DOHH2 (cell line): ENCODE results near the gene NCOA5.

ENCODE experiments used
- H3F3A ChIP-seq: fragments of 200-600 bp; sonication (generic), shearing (Covaris generic); 2 replicates; pipeline ENCODE4 v1.6.0; 2016; ENCODE audit warnings: antibody characterized with exemption, mild to moderate bottlenecking; ENCODE audit not compliant: control insufficient read depth, insufficient read depth
- H3K27ac ChIP-seq: fragments of 200-600 bp; sonication (generic); 2 replicates; pipeline ENCODE4 v1.5.1; 2014; ENCODE audit warnings: low read depth, mild to moderate bottlenecking, low read length, moderate library complexity
- H3K27me3 ChIP-seq: fragments of 200-600 bp; sonication (generic); 2 replicates; pipeline ENCODE4 v1.6.1; 2014; ENCODE audit warnings: mild to moderate bottlenecking, low read length, mixed read lengths; ENCODE audit not compliant: control insufficient read depth
- H3K36me3 ChIP-seq: fragments of 200-600 bp; sonication (generic); 2 replicates; pipeline ENCODE4 v1.6.1; 2014; ENCODE audit warnings: mild to moderate bottlenecking, low read length, moderate library complexity, mixed read lengths; ENCODE audit not compliant: control insufficient read depth
- H3K4me1 ChIP-seq: fragments of 200-600 bp; sonication (generic); 2 replicates; pipeline ENCODE4 v1.6.1; 2014; ENCODE audit warnings: mild to moderate bottlenecking, low read length, mixed read lengths; ENCODE audit not compliant: control insufficient read depth
- H3K4me2 ChIP-seq: fragments of 200-600 bp; sonication (generic); 2 replicates; pipeline ENCODE4 v1.6.0; 2014; ENCODE audit warnings: mild to moderate bottlenecking, low read length, moderate library complexity
- H3K4me3 ChIP-seq: fragments of 200-600 bp; sonication (generic); 2 replicates; pipeline ENCODE4 v1.5.1; 2014; ENCODE audit warnings: mild to moderate bottlenecking, low read length, mixed read lengths
- H3K79me2 ChIP-seq: fragments of 200-600 bp; sonication (generic); 2 replicates; pipeline ENCODE4 v1.6.1; 2014; ENCODE audit warnings: mild to moderate bottlenecking, low read length, mixed read lengths; ENCODE audit not compliant: control insufficient read depth
- H3K9me2 ChIP-seq: fragments of 200-600 bp; sonication (generic); replicated peaks from 2 replicates; pipeline ENCODE4 v1.6.1; 2014; ENCODE audit warnings: mild to moderate bottlenecking, low read length, mixed read lengths; ENCODE audit not compliant: control insufficient read depth
- H3K9me3 ChIP-seq: fragments of 200-600 bp; sonication (generic); 2 replicates; pipeline ENCODE4 v1.6.1; 2014; ENCODE audit warnings: antibody characterized with exemption, low read length, mixed read lengths; ENCODE audit not compliant: control insufficient read depth, insufficient read depth
- H4K20me1 ChIP-seq: fragments of 200-600 bp; sonication (generic); 2 replicates; pipeline ENCODE4 v1.6.0; 2014; ENCODE audit warnings: low read depth, mild to moderate bottlenecking, antibody characterized with exemption, low read length, moderate library complexity; ENCODE audit not compliant: control insufficient read depth, insufficient read depth
- EZH2phosphoT487 ChIP-seq: fragments of 200-600 bp; sonication (generic); IDR thresholded peaks from 2 replicates; pipeline ENCODE4 v1.6.1; 2017; ENCODE audit warnings: borderline replicate concordance, mild to moderate bottlenecking, antibody characterized with exemption, low read length, moderate library complexity, mixed read lengths
- TF ChIP-seq, protein P1 (sequence below): fragments of 200-600 bp; sonication (generic); IDR thresholded peaks from one replicate; pipeline ENCODE4 v1.5.1; 2014; ENCODE audit warnings: antibody characterized with exemption, mild to moderate bottlenecking, low read depth, low read length; ENCODE audit not compliant: poor library complexity, severe bottlenecking

NCOA5 gene

DNA sequence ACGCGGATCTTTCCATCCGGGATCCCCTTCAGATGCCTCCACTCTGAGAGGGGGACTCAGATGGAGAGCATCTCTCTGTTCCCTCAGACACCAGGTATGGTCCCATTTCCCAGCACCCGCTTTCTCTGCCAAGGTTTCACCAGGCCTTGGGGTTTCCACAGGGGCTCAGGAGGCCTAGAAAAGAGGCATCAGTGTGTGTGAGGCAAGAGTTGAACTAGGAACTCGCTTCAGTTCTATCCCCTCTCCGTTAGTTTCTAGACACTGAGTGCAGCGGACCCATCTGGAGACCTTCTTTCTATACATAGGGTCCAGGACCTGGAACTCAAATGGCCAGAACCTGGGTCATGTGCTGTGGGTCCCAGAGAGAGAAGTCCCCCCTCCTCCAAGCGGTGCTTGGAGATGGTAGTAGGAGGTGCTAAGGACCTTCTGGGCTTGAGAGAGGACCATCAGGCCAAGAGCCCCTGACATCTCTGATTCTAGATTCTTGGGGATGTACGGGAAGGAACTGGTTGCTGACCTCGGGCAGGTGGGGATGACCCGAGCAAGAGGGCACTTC, 58.7 kb downstream of the NCOA5 start:
- H4K20me1 ChIP-seq = no peaks in the 10 kb centered on the region
- H3K27me3 ChIP-seq = peaks cover 20% of the 10 kb centered on the region
- H3K36me3 ChIP-seq = no peaks in the 10 kb centered on the region
- no peaks in the 10 kb centered on the region for H3K79me2 ChIP-seq
- H3K4me2 ChIP-seq = no peak overlapping the region
- no peaks in the 10 kb centered on the region for H3F3A ChIP-seq
- no peaks in the 10 kb centered on the region for H3K4me1 ChIP-seq
- H3K9me3 ChIP-seq = no peaks in the 10 kb centered on the region
- no peak for TF ChIP-seq EZH2phosphoT487
- TF ChIP-seq, protein P1, sequence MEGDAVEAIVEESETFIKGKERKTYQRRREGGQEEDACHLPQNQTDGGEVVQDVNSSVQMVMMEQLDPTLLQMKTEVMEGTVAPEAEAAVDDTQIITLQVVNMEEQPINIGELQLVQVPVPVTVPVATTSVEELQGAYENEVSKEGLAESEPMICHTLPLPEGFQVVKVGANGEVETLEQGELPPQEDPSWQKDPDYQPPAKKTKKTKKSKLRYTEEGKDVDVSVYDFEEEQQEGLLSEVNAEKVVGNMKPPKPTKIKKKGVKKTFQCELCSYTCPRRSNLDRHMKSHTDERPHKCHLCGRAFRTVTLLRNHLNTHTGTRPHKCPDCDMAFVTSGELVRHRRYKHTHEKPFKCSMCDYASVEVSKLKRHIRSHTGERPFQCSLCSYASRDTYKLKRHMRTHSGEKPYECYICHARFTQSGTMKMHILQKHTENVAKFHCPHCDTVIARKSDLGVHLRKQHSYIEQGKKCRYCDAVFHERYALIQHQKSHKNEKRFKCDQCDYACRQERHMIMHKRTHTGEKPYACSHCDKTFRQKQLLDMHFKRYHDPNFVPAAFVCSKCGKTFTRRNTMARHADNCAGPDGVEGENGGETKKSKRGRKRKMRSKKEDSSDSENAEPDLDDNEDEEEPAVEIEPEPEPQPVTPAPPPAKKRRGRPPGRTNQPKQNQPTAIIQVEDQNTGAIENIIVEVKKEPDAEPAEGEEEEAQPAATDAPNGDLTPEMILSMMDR = no peak
- no peak overlapping the region for H3K4me3 ChIP-seq
- no peak overlapping the region for H3K27ac ChIP-seq
- H3K9me2 ChIP-seq = no peaks in the 10 kb centered on the region

DNA sequence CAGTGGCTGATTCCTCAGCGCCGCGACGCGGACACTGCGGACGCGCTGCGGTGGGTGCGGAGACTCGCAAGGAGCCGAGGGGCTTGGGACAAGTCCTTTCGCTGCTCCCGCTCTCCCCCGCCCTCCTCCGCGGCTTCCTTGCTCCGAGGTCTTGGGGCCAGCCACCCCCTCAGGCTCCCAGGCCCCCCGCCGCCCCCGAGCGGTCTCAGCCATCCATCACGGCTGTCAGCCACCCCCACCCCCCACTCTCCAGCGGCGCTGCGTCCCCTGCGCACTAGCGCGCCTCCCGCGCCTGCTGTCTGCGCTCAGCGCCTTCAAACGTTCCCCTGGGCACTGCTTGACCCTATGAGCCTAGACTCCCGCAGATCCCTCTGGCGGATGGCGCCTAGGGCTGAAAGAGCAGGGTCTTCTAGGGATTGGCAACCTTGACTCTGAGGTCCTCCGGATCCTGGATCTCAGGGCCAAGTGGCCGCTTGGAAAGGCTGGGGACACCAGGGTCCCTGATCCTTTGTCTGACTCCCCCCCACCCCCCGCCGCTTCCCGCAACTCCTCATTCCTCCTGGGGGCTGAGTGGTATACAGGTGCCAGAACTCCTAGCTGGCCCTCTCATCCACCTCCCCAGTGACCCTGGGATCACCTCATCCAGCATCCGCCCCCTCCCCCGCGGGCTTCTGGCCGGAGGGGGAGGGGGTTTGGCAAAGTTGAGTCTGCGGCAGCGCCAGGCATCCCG, 59.3 kb downstream of the NCOA5 start:
- peaks cover 20% of the 10 kb centered on the region for H3K27me3 ChIP-seq
- H3K9me3 ChIP-seq = no peaks in the 10 kb centered on the region
- H3K36me3 ChIP-seq = no peaks in the 10 kb centered on the region
- H3K27ac ChIP-seq = no peak overlapping the region
- no peaks in the 10 kb centered on the region for H3K79me2 ChIP-seq
- H3K4me3 ChIP-seq = no peak overlapping the region
- no peaks in the 10 kb centered on the region for H3K4me1 ChIP-seq
- H4K20me1 ChIP-seq = no peaks in the 10 kb centered on the region
- no peak overlapping the region for H3K4me2 ChIP-seq
- H3F3A ChIP-seq = no peaks in the 10 kb centered on the region
- H3K9me2 ChIP-seq = no peaks in the 10 kb centered on the region
- TF ChIP-seq, protein P1 = no peak
- no peak for TF ChIP-seq EZH2phosphoT487

DNA sequence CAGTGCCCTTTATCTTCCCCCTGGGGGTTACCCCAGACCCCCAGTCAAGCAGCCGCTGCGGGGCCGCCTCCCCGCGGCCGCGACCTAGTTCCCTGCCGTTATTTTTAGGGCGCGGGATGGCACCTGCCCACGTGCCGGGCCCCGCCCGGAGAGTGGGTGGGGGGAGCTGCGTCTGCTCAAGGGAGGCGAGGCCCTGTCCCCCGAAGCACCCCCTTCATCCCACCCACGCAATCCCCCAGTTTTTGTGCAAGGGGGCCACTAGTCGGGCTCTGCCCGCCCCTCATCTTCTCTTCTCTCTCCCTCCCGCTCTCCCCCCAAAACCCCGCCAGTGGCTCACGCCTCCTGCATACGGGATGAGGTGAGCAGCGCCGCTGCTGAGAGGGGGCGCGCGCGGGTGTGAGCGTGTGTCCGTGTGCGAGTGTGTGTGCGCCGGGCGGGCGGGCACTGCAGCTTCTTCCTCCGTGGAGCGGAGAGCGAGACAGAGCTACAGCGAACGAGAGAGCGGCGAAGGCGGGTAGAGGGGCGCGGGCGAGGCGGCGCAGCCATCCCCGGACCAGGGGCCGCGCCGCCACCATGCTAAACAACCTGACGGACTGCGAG, 60.9 kb downstream of the NCOA5 start, which contains the start of gene SLC12A5:
TSS of gene SLC12A5 (plus strand) at position 444 of the 600 bp plus-strand sequence. CDS start at position 574, 130 bp downstream.
- no peaks in the 10 kb centered on the region for H3K9me2 ChIP-seq
- no peaks in the 10 kb centered on the region for H4K20me1 ChIP-seq
- no peak for TF ChIP-seq EZH2phosphoT487
- TF ChIP-seq, protein P1 = no peak
- H3K4me1 ChIP-seq = no peaks in the 10 kb centered on the region
- H3F3A ChIP-seq = no peaks in the 10 kb centered on the region
- H3K27me3 ChIP-seq = peaks cover 17% of the 10 kb centered on the region
- no peak within 1 kb of the TSS for H3K4me3 ChIP-seq
- H3K79me2 ChIP-seq = no peaks in the 10 kb centered on the region
- H3K9me3 ChIP-seq = no peaks in the 10 kb centered on the region
- no peak within 1 kb of the TSS for H3K27ac ChIP-seq
- H3K4me2 ChIP-seq = no peak within 1 kb of the TSS
- no peaks in the 10 kb centered on the region for H3K36me3 ChIP-seq
